HG03521 (cell line): Measurements from ENCODE around the gene PPDPF.
"Not testable (repeated sequence)": the region's sequence is repeated elsewhere in the genome, so short reads cannot be mapped to it uniquely, and the experiment has no call there.

Experiments
- ATAC-seq: cut with Tn5 transposase; IDR thresholded peaks from one replicate; pipeline ENCODE4 v1.9.1; 2021; ENCODE audit warnings: mild to moderate bottlenecking, moderate library complexity; ENCODE audit not compliant: unreplicated experiment

Gene PPDPF

DNA sequence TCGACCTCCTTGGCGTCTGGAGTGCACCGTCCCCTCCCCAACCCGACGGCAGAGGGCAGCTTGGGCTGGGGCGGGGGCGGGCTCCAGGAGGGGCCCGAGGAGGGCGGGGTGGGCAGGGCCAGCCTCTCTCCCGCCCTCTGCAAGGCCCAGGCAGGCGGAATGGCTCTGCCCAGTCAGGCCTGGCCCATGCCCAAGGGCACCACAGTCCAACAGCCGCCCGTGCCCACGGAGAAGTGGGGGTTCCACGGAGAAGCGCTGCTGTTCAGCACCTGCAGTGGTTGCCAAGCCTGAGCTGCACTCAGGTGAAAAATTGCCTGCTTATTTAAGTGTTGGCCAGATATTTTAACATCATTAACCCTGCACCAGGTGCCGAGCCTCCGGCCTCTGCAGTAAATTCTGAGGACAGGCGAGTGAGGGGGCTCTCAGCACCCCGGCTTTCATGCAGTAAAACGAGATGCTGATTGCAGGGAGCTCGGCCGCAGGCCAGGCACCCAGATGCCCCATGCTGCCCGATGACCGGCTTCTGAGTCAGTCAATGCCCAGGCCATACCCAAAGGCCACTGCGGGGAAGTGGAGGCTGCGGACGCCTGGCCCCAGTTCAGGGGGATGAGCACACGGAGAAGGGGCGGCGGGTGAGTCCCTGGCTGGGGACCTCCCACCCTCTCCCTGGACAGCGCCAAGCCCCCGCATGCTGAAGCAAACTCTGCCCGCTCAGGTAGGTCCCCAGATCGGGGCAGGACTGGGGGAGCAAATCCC is 27.3 kb downstream of the PPDPF start, which contains the start of gene SRMS:
TSS of gene SRMS (minus strand) at position 25 of the 756 bp plus-strand sequence. CDS start 286 bp downstream, outside the sequence.
- ATAC-seq, result no peak

DNA sequence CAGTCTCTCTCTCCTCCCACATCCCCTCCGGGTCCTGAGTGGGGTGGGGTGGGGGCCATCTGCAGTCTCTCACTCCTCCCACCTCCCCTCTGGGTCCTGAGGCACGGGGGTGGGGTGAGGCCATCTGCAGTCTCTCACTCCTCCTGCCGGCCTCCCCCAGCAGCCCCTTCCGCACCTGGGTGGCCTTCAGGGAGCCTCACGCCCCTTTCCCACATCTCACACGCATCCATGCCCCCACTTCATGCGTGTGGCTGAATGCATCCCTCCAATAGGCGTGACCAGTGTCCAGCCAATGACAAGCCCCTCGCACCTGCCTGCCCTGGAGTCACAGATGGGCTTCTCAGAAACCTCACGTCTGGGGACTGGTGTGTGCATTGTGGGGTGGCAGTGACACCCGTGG is 28.0 kb downstream of the PPDPF start:
- ATAC-seq, result no peak

DNA sequence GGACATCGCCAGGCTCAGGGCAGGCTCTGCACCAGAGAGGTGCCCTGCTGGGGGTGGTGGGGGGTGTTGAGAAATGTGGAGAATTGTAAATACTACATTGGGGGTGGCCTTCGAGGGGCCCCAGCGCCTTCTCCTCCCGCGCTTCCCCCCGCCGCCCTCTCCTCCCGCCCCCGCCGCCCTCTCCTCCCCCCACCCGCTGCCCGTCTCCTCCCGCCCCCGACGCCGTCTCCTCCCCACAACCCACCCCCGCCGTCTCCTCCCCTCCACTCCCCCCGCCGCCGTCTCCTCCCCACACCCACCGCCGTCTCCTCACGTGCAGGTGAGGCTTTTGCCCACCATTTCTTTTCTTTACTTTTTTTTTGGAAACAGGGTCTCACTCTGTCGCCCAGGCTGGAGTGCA is 28.5 kb downstream of the PPDPF start:
- no peak for ATAC-seq

DNA sequence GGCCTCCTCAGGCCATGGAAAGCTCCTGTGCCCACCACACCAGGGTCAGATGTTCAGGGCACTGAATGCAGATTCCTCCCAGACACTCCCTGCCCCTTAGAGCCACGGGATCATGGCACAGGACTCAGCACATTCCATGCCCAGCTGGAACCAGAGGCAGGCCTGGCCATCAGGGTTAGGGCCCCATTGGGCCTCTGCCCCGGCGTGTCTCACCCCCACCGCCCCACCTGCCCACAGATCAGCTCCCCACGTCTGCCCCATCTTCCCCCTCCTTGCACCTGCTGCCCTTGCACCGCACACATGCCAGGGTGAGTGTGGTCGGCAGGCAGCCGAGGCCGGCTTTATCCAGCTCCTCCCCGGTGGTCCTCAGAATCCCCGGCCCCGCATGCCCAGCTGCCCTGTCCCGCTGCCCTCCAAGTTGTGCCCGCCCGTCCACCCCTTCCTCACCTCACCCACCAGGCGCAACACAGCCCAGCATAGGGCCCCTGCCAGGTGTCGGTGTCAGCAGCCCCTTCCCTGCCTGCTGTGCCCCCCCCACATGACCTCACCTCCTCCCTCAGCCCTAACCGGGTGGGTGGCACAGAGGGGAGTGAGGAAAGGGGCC is 29.2 kb downstream of the PPDPF start:
- ATAC-seq, result no peak

DNA sequence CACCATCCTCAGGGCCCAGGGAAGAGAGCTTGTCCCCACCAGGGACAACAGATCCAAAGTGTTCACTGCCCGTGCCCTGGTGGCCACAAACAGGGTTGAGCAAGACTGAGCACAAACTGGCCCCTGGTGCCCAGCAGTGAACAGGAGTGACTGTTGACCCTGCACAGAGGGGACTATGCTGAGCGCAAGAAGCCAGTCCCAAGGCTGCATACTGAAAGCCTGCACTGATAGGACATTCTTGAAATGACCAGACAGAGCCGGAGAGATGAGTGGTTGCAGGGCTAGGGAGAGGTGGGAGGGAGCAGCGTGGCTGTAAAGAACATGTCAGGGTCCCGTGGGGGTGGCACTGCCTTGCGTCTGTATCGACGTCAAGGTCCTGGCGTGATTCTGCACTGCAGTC is 30.5 kb downstream of the PPDPF start:
- no peak for ATAC-seq

DNA sequence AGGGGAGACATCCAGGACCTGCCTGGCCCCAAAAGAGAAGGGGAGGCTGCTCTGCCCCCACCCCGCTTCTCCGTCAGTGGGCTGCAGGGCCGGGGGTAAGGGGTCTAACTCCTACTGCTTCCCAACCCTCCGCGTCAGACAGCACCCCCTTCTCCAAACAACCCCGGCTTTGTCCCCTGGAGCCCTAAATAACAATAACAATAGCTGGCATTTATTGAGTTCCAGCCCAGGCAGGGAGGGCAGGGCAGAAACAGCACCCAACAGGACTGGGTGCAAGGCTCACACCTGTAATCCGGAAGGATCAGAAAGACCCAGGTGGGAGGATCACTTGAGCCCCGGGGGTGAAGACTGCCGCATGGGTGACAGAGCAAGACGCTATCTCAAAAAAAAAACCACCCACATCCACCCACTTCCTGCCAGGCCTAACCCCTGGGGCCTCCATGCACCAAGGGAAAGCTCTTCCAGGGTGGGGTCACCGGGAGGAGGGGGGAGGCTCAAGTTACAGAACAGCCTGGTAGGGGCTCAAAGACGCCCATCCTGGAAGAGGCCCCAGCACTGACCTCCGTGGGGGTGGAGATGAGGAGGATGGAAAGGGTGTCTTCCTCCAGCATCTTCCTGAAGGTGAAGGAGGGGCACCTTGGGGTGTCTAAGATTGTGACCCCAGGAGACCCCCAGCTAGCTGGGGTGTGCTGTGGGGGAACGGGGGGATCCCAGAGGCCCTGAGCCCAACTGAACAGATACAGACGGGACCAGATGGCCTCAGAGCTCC is 32.1 kb downstream of the PPDPF start:
- ATAC-seq, result no peak

DNA sequence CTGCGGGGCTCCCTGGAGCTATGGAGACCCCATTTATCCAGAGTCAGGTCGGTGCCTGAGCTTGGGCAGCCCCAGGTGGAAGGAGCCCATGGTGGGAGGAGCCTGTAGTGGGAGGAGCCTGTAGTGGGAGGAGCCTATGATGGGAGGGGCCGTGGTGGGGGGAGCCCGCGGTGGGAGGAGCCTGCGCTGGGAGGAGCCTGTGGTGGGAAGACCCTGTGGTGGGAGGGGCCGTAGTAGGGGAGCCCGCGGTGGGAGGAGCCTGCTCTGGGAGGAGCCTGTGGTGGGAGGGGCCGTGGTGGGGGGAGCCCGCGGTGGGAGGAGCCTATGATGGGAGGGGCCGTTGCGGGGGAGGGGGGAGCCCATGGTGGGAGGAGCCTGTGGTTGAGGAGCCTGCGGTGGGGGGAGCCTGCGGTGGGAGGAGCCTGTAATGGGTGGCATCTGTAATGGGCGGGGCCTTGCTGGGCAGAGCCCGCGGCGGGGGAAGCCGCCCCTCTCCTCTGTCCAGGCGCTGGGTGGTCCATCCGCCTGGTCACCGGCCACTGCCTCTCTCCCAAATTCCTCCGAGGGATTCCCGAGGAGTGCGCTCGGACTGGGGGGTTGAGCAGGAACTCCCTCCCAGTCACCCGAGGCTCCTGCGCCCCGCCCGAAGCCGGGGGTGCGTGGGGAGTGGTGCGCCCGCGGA is 32.8 kb downstream of the PPDPF start:
- no peak for ATAC-seq

DNA sequence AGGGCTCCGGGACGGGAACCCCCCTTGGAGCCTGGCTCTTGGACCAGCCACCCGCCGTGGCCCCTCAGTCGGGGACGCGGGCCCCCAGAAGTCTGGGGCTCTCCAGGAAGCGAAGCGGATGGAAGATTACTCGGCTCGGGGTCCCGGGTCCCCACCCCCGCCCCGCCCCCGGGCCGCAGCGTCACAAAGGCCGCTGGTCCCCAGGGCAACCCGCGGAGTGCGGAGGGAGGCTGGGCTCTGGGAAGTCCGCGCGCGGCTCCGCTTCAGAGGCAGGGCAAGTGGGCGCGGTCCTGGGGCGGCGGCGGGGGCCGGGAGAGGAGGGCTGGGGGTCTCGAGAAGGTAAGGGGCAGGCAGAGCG is 33.3 kb downstream of the PPDPF start, which contains the start of gene FNDC11:
TSS of gene FNDC11 (plus strand) at position 227 of the 358 bp plus-strand sequence. CDS start 1,505 bp downstream, outside the sequence.
- ATAC-seq, result no peak

DNA sequence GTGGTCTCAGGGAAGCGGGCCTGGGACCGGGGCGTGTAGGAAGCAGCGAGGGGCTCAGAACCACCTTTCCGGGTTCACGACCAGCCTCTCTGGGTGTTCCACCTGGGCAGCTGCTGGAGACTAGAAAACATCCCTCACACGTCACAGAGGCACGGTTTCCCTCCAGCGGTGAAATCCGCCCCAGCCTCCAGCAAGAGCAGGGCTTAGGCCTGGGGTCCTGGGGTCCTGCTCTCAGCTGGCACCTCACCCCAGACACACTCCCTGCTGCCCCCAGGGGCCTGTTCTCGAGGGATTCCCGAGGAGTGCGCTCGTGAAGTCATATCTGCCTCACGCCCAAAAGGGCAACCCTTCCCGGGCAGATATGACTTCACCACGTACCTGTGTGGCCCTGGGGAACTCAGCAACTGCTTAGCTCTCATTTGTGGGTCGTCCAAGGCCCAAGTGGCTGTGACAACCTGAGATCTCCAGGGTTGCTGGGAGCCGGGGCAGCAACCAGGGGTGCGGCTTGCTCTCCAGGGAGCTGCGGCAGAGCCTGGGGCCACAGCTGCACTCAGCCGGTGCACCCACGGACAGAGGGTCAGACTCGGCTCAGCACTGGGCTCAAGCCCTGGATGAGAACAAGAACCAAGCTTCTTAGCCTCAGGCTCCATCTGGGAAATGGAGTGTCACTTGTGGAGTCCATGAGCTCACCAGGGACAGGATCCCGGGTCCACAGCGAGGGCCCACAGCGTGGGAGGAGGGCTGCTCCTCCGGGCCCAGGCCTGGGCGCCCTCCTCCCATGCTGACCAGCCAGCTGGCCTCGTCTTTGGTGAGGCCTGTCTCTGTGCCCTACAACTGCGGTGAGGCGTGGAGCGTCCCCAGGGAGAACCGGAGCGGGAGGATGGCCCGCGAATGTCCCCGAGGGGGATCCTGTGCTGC is 34.1 kb downstream of the PPDPF start:
- ATAC-seq, result no peak

DNA sequence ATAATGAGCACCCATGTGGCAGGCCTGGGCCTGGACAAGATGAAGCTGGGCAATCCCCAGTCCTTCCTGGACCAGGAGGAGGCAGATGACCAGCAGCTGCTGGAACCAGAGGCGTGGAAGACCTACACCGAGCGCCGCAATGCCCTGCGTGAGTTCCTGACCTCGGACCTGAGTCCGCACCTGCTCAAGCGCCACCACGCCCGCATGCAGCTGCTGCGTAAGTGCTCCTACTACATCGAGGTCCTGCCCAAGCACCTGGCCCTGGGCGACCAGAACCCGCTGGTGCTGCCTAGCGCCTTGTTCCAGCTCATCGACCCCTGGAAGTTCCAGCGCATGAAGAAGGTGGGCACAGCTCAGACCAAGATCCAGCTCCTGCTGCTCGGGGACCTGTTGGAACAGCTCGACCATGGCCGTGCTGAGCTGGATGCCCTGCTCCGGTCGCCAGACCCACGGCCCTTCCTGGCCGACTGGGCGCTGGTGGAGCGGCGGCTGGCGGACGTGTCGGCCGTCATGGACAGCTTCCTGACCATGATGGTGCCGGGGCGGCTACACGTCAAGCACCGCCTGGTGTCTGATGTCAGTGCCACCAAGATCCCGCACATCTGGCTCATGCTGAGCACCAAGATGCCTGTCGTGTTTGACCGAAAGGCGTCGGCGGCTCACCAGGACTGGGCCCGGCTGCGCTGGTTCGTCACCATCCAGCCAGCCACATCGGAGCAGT is 35.3 kb downstream of the PPDPF start:
- no peak for ATAC-seq

DNA sequence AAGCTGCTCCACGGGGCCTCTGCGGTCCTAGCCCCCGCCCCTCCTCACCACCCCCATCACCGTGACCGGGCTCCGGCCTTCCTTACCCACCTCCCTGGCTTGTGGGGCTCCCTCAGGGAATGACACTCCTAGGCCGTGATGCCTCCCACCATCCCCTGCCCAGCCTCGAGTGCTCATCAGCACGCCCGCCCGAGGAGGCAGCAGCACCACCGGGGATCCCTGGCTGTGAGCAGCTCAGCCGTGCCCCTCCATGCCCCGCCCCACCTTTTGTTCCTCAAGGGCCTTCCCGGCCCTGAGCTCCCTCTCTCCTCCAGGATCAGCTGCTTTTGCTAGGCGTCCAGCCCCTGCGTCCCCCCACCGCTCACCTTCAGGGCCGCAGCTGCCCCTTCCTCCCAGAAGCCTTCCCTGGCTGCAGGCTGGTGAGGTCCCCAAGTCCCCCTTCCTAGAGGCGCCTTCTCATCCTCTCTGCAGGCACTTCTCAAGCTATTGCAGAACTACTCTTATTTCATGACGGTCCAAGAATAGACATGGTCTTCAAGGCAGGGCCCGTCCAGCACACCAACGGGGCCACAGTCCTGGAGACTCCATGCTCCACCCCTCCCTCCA is 36.4 kb downstream of the PPDPF start:
- ATAC-seq, result no peak

DNA sequence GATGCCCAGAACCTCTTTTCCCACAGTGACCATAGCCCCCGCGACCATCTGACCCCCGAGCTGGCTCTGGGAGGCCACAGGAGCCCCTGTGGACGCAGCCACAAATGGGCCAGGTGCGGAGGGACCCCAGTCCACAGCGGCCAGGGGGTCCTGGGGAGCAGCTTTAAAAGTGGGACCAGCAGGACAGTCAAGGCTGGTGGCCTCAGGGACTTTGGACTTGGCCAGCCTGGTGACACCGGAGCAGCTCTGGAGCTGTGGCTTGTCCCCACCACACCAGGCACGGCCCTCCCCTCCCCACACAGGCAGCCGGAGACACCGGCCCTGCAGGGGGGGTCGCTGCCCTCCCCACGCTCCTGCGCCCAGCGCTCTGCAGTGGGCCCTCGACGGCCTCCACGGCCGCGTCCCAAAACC is 36.9 kb downstream of the PPDPF start:
- no peak for ATAC-seq

DNA sequence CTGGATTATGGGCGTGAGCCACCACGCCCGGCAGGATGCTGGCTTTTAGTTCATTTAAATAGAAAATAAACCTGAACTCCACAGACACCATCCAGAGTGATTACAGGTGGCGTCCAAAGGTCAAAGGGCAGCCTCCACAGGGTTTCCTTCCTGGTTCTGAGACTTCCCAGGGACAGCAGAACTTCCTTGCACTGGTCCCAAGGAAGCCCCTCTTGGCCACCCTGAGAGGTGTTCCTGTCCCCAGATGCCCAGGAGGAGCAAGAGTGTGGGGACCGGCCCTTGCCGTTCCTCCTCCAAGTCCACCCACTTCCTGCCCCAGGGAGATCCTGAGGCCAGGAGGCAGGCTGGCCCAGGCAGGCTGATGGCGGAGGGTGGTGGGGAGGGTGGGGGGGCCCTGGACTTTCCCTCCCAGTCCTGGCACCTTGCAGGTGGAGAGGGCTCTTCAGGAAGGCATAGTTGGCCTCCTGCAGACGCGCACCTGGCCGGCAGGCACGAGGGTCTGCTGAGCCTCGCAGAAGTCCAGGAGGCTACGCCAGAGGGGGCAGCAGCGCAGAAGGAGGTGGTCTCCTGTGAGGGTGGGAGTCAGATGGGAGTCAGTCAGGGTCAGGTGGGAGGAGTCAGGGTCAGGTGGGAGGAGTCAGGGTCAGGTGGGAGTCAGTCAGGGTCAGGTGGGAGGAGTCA is 38.4 kb downstream of the PPDPF start:
- no peak for ATAC-seq

DNA sequence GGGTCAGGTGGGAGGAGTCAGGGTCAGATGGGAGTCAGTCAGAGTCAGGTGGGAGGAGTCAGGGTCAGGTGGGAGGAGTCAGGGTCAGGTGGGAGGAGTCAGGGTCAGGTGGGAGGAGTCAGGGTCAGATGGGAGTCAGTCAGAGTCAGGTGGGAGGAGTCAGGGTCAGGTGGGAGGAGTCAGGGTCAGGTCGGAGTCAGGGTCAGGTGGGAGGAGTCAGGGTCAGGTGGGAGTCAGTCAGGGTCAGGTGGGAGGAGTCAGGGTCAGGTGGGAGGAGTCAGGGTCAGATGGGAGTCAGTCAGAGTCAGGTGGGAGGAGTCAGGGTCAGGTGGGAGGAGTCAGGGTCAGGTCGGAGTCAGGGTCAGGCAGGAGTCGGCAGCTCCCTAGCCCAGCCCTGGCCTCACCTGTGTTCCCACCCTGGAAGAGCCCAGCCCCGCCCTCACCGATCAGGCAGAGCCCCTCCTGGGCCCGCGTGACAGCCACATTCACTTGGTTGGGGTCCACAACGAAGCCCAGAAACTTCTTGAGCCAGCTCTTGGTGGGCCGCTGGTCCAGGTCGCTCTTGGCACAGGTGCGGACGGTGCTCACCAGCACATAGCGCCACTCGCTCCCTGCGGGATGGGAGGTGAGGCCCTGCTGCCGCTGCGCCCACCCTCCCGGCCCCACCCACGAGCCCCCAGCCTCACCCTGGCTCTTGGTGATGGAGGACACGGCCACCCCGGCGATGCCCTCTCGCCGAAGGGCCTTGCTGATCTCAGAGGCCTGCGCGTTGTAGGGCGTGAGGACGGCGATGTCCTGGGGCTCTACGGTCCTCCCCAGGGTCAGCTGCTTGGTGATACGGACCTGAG is 39.1 kb downstream of the PPDPF start:
- not testable (repeated sequence) for ATAC-seq

DNA sequence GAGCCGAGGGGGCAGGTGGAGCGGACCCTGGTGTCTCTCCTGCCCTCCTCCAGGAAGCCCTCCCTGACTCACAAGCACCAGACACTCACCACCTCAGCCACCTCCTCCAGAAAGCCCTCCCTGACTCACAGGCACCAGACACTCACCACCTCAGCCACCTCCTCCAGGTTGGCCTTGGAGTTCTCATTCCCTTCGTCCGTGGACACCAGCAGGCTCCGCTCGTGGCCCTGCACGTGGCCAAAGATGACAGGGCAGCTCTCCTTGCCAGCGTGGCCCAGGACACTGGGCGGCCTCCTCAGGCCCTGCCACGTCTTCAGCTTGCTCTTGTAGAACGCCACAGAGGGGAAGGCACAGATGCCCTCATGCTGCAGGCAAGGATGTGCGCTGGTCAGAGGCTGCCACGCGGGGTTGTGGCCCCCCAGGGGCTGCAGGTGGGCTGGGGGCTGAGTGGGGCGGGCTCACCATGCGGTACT is 39.8 kb downstream of the PPDPF start:
- ATAC-seq, result no peak

DNA sequence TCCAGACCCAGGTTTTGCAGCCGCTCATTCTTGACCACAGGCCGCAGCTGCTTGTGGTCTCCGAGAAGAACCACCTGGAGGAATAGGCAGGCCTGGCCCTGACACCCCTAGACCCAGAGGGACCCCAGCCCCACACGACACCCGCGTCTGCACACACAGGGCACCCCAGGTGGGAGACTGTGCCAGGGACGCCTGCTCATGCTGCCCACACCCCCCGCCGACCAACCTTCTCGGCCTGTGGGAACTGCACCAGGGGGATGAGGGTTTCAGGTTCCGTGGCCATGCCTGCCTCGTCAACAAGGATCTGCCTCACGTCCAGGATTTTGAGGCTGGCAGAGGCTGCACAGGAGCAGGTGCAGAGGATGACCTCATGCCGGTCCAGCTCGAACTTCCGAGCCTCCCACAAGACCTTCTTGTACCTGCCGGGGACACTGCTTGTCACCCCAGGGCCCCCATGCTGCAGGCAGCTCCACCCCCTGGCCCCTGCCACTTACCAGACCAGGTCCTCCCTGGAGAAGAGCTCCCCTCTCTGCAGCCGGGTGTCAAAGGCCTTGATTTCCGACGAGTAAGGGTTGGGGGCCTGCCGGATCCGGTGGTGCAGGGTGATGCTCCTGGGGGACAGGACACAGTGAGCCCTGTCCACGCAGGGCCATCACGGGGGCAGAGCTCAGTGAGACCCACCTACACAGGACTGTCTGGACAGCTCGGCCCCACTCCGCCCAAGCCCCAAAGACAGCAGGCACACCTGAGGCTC is 40.5 kb downstream of the PPDPF start:
- ATAC-seq, result no peak
